CD4-positive, alpha-beta T cell (primary cell): ENCODE data around the gene CLCF1. TPM values are rescaled to one million over a fixed set of nuclear protein-coding genes. Genes with fewer than 3 reads are reported as not detected.

Experiments
- ATAC-seq: fragments of 200-7000 bp; cut with Tn5 transposase; one replicate; pipeline ENCODE4 v1.10.0; 2022; ENCODE audit warnings: mild to moderate bottlenecking; ENCODE audit not compliant: poor library complexity
- CTCF ChIA-PET: fragments of 350-600 bp; sonication (Branson Sonifier 250); formaldehyde crosslinking; loops from one replicate; lab custom pipeline; 2021; ENCODE audit warnings: antibody characterized with exemption, inconsistent platforms; lab: Charles Lee
- POLR2A ChIA-PET: fragments of 350-600 bp; sonication (Branson Sonifier 250); formaldehyde crosslinking; loops from one replicate; lab custom pipeline; 2021; ENCODE audit warnings: antibody characterized with exemption, inconsistent platforms; lab: Charles Lee
- DNase-seq, 14 experiments: peaks; one replicate each; pipeline ENCODE4 v3.0.0-alpha.2; 2013 to 2020; ENCODE audit warnings: mixed read lengths in 2 of 14
- H3K27ac ChIP-seq, 2 donors: one replicate each; pipeline versions ENCODE4 v1.5.1 to v1.7.0; 2013; ENCODE audit warnings: low read length in 2 of 2, low read depth in 1 of 2, mild to moderate bottlenecking in 1 of 2
- H3K27me3 ChIP-seq, 2 experiments: 1 replicate in 1 of 2; 2 replicates in 1 of 2; pipeline versions ENCODE4 v1.6.1 to v1.7.0; 2013; ENCODE audit warnings: low read length in 2 of 2, control low read depth in 1 of 2, mild to moderate bottlenecking in 1 of 2, moderate library complexity in 1 of 2; ENCODE audit not compliant: insufficient read depth in 2 of 2, control insufficient read depth in 1 of 2
- H3K36me3 ChIP-seq: one replicate; pipeline ENCODE4 v1.6.1; 2013; ENCODE audit warnings: low read length, control low read depth; ENCODE audit not compliant: insufficient read depth
- H3K4me1 ChIP-seq: one replicate; pipeline ENCODE4 v1.6.1; 2013; ENCODE audit warnings: low read length, control low read depth; ENCODE audit not compliant: insufficient read depth
- H3K4me3 ChIP-seq: one replicate; pipeline ENCODE4 v1.5.1; 2013; ENCODE audit warnings: mild to moderate bottlenecking, low read length, moderate library complexity
- H3K9me3 ChIP-seq, 2 experiments: 1 replicate in 1 of 2; 2 replicates in 1 of 2; pipeline versions ENCODE4 v1.6.1 to v1.7.0; 2013; ENCODE audit warnings: low read length in 2 of 2, mild to moderate bottlenecking in 2 of 2, control low read depth in 1 of 2, moderate library complexity in 1 of 2; ENCODE audit not compliant: control insufficient read depth in 1 of 2, insufficient read depth in 1 of 2
- H3K27ac Mint-ChIP-seq: one replicate; pipeline ENCODE4 v1.8.0; 2020; ENCODE audit warnings: mixed read lengths
- H3K27me3 Mint-ChIP-seq: one replicate; pipeline ENCODE4 v1.8.0; 2021; ENCODE audit warnings: mixed read lengths
- H3K36me3 Mint-ChIP-seq: one replicate; pipeline ENCODE4 v1.8.0; 2021; ENCODE audit warnings: low read depth, mixed read lengths
- H3K4me1 Mint-ChIP-seq: one replicate; pipeline ENCODE4 v1.8.0; 2021; ENCODE audit warnings: low read depth, mixed read lengths
- H3K4me3 Mint-ChIP-seq: one replicate; pipeline ENCODE4 v1.8.0; 2020; ENCODE audit warnings: mild to moderate bottlenecking, mixed read lengths
- H3K9me3 Mint-ChIP-seq: one replicate; pipeline ENCODE4 v1.8.0; 2020; ENCODE audit warnings: mixed read lengths
- intact Hi-C, 2 experiments: fragments of 100-400 bp; cut with DNase I in 1 of 2; cut with micrococcal nuclease in 1 of 2; formaldehyde crosslinking; loops; one replicate each; pipeline versions ENCODE4 v1.15.1 to v1.9.0; 2023 to 2025; cut with DNase I, micrococcal nuclease
- total RNA-seq, 174 experiments: library from RNA in 2 of 174; stranded (reverse) in 2 of 174; gene quantifications; one replicate each; pipeline ENCODE4 v1.2.3 and lab custom pipeline; 2021 to 2026
- TF ChIP-seq, protein P1 (sequence below): fragments of 200-600 bp; IDR thresholded peaks from one replicate; pipeline ENCODE4 v1.8.0; 2022; ENCODE audit warnings: antibody characterized with exemption, mild to moderate bottlenecking

The CLCF1 gene
- total RNA-seq, 2 experiments from 2014 or later = 6.0 to 6.9 TPM

DNA sequence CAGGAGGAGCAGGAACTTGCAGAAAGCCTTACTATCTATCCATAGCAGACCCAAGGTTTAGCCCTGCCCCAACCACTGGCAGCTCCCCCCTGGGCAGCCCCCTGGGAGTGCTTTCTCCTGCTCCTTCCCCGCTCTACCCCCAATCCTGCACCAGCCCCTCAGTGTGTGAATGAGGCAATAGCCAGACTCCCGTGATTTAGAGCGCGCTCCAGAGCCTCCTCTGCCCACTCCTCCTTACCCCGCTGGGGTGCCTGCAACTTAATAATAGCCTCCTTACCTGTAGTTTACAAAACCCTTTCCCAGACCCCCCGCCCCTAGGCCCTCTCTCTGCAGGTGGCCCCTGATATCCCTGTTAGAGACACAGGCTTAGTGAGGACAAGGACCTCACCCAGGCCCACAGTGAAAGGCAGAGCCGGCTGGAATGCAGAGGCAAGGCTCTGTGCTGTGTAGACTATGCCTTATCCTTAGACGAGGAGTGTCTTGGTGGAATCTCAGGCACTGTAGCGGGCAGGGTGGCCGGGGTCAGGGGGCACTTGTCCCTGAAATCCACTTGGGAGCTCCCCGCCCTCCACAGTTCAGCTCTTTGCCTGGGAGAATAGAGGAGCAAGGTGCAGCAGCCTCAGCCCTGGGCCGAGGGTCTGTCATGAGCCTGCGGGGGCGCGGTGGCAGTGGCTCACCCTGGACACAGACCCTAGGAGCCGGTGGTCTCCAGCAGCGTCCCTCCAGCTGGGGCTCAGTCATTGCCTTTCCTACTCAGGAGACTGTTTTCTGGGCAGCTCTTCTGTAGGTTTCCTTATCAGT lies 37.8 kb upstream of the CLCF1 start:
- H3K27me3 Mint-ChIP-seq = no peaks in the 10 kb centered on the region
- POLR2A ChIA-PET = interaction anchor here (0.6 to 12.5 kb wide), 10 partner anchors 9 to 72 kb away, joined by 3 to 411 read pairs (median 7); partner anchors contain the start of genes AIP, CABP4, PPP1CA and PTPRCAP
- H3K9me3 Mint-ChIP-seq = no peaks in the 10 kb centered on the region

DNA sequence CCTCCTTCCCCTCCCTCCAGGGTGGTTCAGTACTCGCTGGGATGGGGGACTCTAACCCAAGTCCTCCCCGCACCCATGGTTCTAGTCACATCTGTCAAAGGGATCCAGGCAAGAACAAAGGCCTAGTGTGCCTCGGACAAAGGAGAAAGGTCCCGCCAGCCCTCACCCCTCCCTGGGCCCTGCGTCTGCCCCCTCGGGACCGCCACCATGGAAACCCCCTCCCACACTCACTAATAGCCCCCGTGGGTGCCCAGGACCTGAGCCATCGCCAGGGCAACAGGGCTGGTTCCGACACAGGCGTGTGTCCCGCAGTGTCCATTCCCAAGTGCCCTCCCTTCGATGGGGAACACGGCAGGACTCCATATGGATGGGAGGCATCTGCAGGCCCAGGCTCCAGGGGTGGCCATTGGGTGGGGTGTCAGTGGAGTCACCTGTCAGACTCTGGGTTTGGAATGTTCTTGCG lies 37.0 kb upstream of the CLCF1 start:
- Mint-ChIP-seq H3K36me3 (peaks cover 35% of the 10 kb centered on the region), H3K27ac (peak overlapping the region; percentile 98), H3K27me3 (no peaks in the 10 kb centered on the region), H3K9me3 (no peaks in the 10 kb centered on the region), H3K4me1 (peaks cover 85% of the 10 kb centered on the region), H3K4me3 (peak overlapping the region; percentile 86)
- ChIA-PET CTCF (no interaction called here), POLR2A (interaction anchor here (2.0 to 12.5 kb wide), 3 partner anchors 8 to 23 kb away, joined by 21 to 411 read pairs (median 106); partner anchors contain the start of genes PPP1CA, PTPRCAP, RPS6KB2 and TBC1D10C)
- Histone ChIP-seq H3K9me3 (no peaks in the 10 kb centered on the region), H3K36me3 (peaks cover 48% of the 10 kb centered on the region), H3K4me3 (peak overlapping the region; percentile 100), H3K4me1 (peaks cover 100% of the 10 kb centered on the region), H3K27me3 (no peaks in the 10 kb centered on the region), H3K27ac (peak overlapping the region; percentile 75 to 84)
- intact Hi-C loops = no loop called here
- no peak for DNase-seq
- TF ChIP-seq, protein P1, sequence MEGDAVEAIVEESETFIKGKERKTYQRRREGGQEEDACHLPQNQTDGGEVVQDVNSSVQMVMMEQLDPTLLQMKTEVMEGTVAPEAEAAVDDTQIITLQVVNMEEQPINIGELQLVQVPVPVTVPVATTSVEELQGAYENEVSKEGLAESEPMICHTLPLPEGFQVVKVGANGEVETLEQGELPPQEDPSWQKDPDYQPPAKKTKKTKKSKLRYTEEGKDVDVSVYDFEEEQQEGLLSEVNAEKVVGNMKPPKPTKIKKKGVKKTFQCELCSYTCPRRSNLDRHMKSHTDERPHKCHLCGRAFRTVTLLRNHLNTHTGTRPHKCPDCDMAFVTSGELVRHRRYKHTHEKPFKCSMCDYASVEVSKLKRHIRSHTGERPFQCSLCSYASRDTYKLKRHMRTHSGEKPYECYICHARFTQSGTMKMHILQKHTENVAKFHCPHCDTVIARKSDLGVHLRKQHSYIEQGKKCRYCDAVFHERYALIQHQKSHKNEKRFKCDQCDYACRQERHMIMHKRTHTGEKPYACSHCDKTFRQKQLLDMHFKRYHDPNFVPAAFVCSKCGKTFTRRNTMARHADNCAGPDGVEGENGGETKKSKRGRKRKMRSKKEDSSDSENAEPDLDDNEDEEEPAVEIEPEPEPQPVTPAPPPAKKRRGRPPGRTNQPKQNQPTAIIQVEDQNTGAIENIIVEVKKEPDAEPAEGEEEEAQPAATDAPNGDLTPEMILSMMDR = no peak
- ATAC-seq = no peak

More for the DNA sequence above, 37.8 kb upstream of the CLCF1 start:
- Histone ChIP-seq H3K36me3 (peaks cover 40% of the 10 kb centered on the region), H3K27ac (peak overlapping the region; percentile 75 to 84), H3K27me3 (no peaks in the 10 kb centered on the region), H3K4me3 (no peak overlapping the region), H3K4me1 (peaks cover 98% of the 10 kb centered on the region), H3K9me3 (no peaks in the 10 kb centered on the region)
- peak overlapping the region; percentile 98 for H3K27ac Mint-ChIP-seq
- peaks cover 83% of the 10 kb centered on the region for H3K4me1 Mint-ChIP-seq
- ATAC-seq (no peak), DNase-seq (no peak)
- peak overlapping the region; percentile 78 for H3K4me3 Mint-ChIP-seq
- CTCF ChIA-PET = no interaction called here
- peaks cover 30% of the 10 kb centered on the region for H3K36me3 Mint-ChIP-seq
- TF ChIP-seq, protein P1 = no peak
- intact Hi-C loops = no loop called here

GRCh38 chr11:67409781-67410368 lies 36.5 kb upstream of the CLCF1 start:
- ATAC-seq (no peak), DNase-seq (peak in 1 of 14 experiments; percentile 42)
- H3K36me3 ChIP-seq = peaks cover 48% of the 10 kb centered on the region
- H3K9me3 ChIP-seq = no peaks in the 10 kb centered on the region
- Mint-ChIP-seq H3K27ac (peak overlapping the region; percentile 98), H3K4me1 (peaks cover 86% of the 10 kb centered on the region), H3K36me3 (peaks cover 40% of the 10 kb centered on the region), H3K27me3 (no peaks in the 10 kb centered on the region), H3K4me3 (peak overlapping the region; percentile 86), H3K9me3 (no peaks in the 10 kb centered on the region)
- H3K27me3 ChIP-seq = no peaks in the 10 kb centered on the region
- TF ChIP-seq, protein P1 = no peak
- peaks cover 100% of the 10 kb centered on the region for H3K4me1 ChIP-seq
- intact Hi-C loops = loop anchor here in 1 of 2 experiments (2.0 kb wide), 1 partner anchor 27 kb away; the partner anchor contains the start of gene PTPRCAP
- CTCF ChIA-PET = interaction anchor here (1.2 kb wide), 1 partner anchor 28 kb away, joined by 6 read pairs; the partner anchor contains the start of gene PTPRCAP
- H3K27ac ChIP-seq = peak overlapping the region; percentile 75 to 84
- peak overlapping the region; percentile 100 for H3K4me3 ChIP-seq
- POLR2A ChIA-PET = interaction anchor here (0.9 to 3.5 kb wide), 14 partner anchors 10 to 138 kb away, joined by 3 to 136 read pairs (median 14); partner anchors contain the start of genes AIP, CORO1B, POLD4 and PTPRCAP
